Head of caudate nucleus (tissue), 42 donors: ENCODE measurements around the gene UNC5C.

Experiments used
- DNase-seq, 42 donors: peaks; one replicate each; pipeline versions ENCODE4 v3.0.0 to v3.0.0-alpha.2; 2020 to 2021; ENCODE audit warnings: mixed read lengths in 7 of 42
- intact Hi-C: fragments of 100-400 bp; cut with DNase I; formaldehyde crosslinking; loops from one replicate; pipeline ENCODE4 v1.15.0; 2022

The UNC5C gene

GRCh38 chr4:95548738-95549245 lies at the start of gene UNC5C:
TSS of gene UNC5C (minus strand) at chr4:95548973.
- peak in 15 of 42 donors; percentile 57 to 91 (median 80) for DNase-seq
- intact Hi-C loops: loop anchor here (5.0 kb wide), 2 partner anchors 186 to 381 kb away; no protein-coding TSS in a partner anchor

GRCh38 chr4:95596676-95597075 lies 47.9 kb upstream of the UNC5C start:
- intact Hi-C loops: no loop called here

GRCh38 chr4:95594629-95595028 lies 45.9 kb upstream of the UNC5C start:
- intact Hi-C loops: no loop called here
- no peak for DNase-seq

More at GRCh38 chr4:95596676-95597075, 47.9 kb upstream of the UNC5C start:
- no peak for DNase-seq

- DNase-seq: no peak
- intact Hi-C loops: no loop called here
Measured at GRCh38 chr4:95594013-95594412, 45.2 kb upstream of the UNC5C start.

GRCh38 chr4:95591278-95591677 lies 42.5 kb upstream of the UNC5C start:
- intact Hi-C loops: no loop called here
- no peak for DNase-seq

GRCh38 chr4:95590615-95591014 lies 41.8 kb upstream of the UNC5C start:
- intact Hi-C loops: no loop called here
- DNase-seq: no peak

- intact Hi-C loops: no loop called here
- no peak for DNase-seq
Measured at GRCh38 chr4:95585016-95585695, 36.4 kb upstream of the UNC5C start.

- intact Hi-C loops: no loop called here
- DNase-seq: no peak
Measured at GRCh38 chr4:95580226-95580625, 31.5 kb upstream of the UNC5C start.

GRCh38 chr4:95572304-95572991 lies 23.7 kb upstream of the UNC5C start:
- DNase-seq: no peak
- intact Hi-C loops: no loop called here

- intact Hi-C loops: no loop called here
- DNase-seq: no peak
Measured at GRCh38 chr4:95571577-95571976, 22.8 kb upstream of the UNC5C start.

- no peak for DNase-seq
- intact Hi-C loops: no loop called here
Measured at GRCh38 chr4:95563638-95564337, 15.0 kb upstream of the UNC5C start.

GRCh38 chr4:95560774-95561173 lies 12.0 kb upstream of the UNC5C start:
- intact Hi-C loops: no loop called here
- no peak for DNase-seq

- DNase-seq: no peak
- intact Hi-C loops: no loop called here
Measured at GRCh38 chr4:95556207-95556859, 7.6 kb upstream of the UNC5C start.

- intact Hi-C loops: no loop called here
- DNase-seq: no peak
Measured at GRCh38 chr4:95552942-95553550, 4.3 kb upstream of the UNC5C start.

GRCh38 chr4:95551653-95552052 lies 2.9 kb upstream of the UNC5C start:
- DNase-seq: no peak
- intact Hi-C loops: no loop called here

- DNase-seq: no peak
- intact Hi-C loops: no loop called here
Measured at GRCh38 chr4:95550115-95550987, 1.6 kb upstream of the UNC5C start.

- peak; percentile 54 to 92 (median 82) for DNase-seq
- intact Hi-C loops: loop anchor here (5.0 kb wide), 2 partner anchors 187 to 382 kb away; no protein-coding TSS in a partner anchor
Measured at GRCh38 chr4:95549246-95550114, 707 bp upstream of the UNC5C start.
